Measurements from ENCODE around the gene ASGR2. TPM values are rescaled to one million over a fixed set of nuclear protein-coding genes. Genes with fewer than 3 reads are reported as not detected.

Gene ASGR2
- total and polyA plus RNA-seq, 2 of the 13 experiments (the other 11 are each of a cell fraction or from before 2014, with no cell fraction given): 320 to 754 TPM

DNA sequence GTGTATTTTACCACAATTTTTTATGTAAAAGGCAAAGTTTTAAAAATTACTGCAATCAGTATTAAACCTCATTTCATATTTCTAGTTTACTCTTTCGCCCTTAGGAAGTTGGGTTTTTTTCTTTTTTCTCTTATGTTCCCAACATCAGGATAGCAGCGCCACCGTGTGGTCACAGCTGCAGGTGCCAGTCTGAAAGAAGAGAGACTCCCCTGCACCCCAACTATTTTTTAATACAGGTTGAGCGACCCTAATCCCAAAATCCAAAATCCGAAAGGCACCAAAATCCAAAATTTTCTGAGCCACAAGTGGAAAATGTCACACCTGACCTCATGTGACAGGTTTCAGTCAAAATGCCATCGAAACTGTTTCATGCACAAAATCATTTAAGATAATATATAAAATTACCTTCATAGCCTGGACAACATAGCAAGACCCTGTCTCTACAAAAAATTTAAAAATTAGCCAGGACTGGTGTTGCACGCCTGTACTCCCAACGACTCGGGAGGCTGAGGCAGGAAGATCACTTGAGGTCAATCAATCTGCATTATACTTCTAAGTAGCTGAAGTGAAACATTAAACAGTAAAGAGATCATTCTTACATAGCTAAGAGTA is 21.8 kb upstream of the ASGR2 start (continued):
- TF ChIP-seq, protein P1, sequence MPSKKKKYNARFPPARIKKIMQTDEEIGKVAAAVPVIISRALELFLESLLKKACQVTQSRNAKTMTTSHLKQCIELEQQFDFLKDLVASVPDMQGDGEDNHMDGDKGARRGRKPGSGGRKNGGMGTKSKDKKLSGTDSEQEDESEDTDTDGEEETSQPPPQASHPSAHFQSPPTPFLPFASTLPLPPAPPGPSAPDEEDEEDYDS (CRISPR knock-in tag; IDR thresholded peaks at IDR 0.05): no peak

DNA sequence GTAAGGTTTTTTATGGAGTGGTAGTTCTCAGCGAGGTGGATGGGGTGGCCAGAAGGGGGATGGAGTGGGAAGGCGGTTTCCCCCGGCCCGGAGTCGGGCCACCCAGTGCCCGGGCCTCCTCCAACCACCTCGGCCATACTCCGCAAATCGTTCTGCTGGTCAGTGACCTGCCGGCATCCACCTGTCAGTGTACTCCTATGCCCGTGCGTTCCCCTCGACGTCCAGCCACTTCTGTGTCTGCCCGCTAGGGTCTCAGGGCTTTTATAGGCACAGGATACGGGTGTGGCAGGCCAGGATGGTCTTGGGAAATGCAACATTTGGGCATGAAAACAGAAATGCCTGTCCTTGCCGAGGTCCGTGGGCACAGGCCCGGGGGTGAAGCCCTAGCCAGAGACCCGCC is 19.3 kb upstream of the ASGR2 start:
- FAIRE-seq (no peak), ATAC-seq (peak; percentile 9; the same call in 2 of the 3 replicates), DNase-seq (ENCODE audit: low spot score) (no peak)
- H3K36me3 ChIP-seq (replicated peaks in 1 of 2; ENCODE audit: control insufficient read depth in 1 of 2, insufficient read depth in 2 of 2, low read length in 2 of 2): no peaks in the 10 kb centered on the region
- H3K4me1 ChIP-seq (ENCODE audit: insufficient read depth, low read length): peaks cover 77% of the 10 kb centered on the region
- no peak overlapping the region for H3K4me3 ChIP-seq (replicated peaks in 1 of 3; ENCODE audit: insufficient read depth in 1 of 3, low read depth in 2 of 3, low read length in 3 of 3)
- POLR2A ChIA-PET: interaction anchor here (0.7 to 2.6 kb wide), 13 partner anchors 19 to 98 kb away, joined by 3 to 77 read pairs (median 5); partner anchors contain the start of genes ACADVL, ASGR1, ASGR2 and DLG4
- intact Hi-C loops (cut with micrococcal nuclease; ENCODE audit: unreplicated experiment): loop anchor here (2.0 kb wide), 1 partner anchor 19 kb away; the partner anchor contains the start of gene ASGR2
- H3K9ac ChIP-seq (ENCODE audit: insufficient read depth, low read depth, low read length): no peak overlapping the region
- H2AFZ ChIP-seq (ENCODE audit: low read length): no peak overlapping the region
- no peaks in the 10 kb centered on the region for H3K9me3 ChIP-seq (ENCODE audit: low read length)
- no peak overlapping the region for H3K4me2 ChIP-seq (ENCODE audit: low read depth, low read length)
- no peaks in the 10 kb centered on the region for H3K79me2 ChIP-seq (ENCODE audit: insufficient read depth, low read length)
- peak overlapping the region; percentile 77 for H3K27ac ChIP-seq (ENCODE audit: extremely low read length, insufficient read depth, low read length)
- H4K20me1 ChIP-seq (ENCODE audit: insufficient read depth, low read length): no peaks in the 10 kb centered on the region
- CTCF ChIA-PET (ENCODE audit: low intra/inter-chr PET ratio, low total read pairs): interaction anchor here (0.8 to 1.6 kb wide), 2 partner anchors 82 to 88 kb away, joined by 3 to 5 read pairs; no protein-coding TSS in a partner anchor
- WGBS (ENCODE audit: low lambda C conversion rate): 89% methylated on average over 20 of the region's 20 CpGs
- BruUV-seq (replicated peaks): no TSS peak
- H3K27me3 ChIP-seq (ENCODE audit: control insufficient read depth in 1 of 2, insufficient read depth in 2 of 2, low read length in 2 of 2): no peaks in the 10 kb centered on the region
- in situ Hi-C loops (cut with HindIII; ENCODE audit: extremely low pct_ligation_motif_present, low pct_unique_long_range_greater_than_20kb): no loop called here
- no peak for TF ChIP-seq NR2F6 (IDR thresholded peaks at IDR 0.05)
- no peak for TF ChIP-seq NR2F6 (CRISPR knock-in tag; IDR thresholded peaks at IDR 0.05)
- TF ChIP-seq, protein P2, sequence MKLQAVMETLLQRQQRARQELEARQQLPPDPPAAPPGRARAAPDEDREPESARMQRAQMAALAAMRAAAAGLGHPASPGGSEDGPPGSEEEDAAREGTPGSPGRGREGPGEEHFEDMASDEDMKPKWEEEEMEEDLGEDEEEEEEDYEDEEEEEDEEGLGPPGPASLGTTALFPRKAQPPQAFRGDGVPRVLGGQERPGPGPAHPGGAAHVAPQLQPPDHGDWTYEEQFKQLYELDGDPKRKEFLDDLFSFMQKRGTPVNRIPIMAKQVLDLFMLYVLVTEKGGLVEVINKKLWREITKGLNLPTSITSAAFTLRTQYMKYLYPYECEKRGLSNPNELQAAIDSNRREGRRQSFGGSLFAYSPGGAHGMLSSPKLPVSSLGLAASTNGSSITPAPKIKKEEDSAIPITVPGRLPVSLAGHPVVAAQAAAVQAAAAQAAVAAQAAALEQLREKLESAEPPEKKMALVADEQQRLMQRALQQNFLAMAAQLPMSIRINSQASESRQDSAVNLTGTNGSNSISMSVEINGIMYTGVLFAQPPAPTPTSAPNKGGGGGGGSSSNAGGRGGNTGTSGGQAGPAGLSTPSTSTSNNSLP (IDR thresholded peaks at IDR 0.05; ENCODE audit: low read depth, low read length): no peak
- no peak for TF ChIP-seq EED (CRISPR knock-in tag; IDR thresholded peaks at IDR 0.05)
- peak; percentile 50 for TF ChIP-seq ZBTB38 (CRISPR knock-in tag; IDR thresholded peaks at IDR 0.05)
- TF ChIP-seq MAFK (conservative IDR thresholded peaks at IDR 0.05 in 1 of 2, IDR thresholded peaks at IDR 0.05 in 1 of 2; ENCODE audit: low read length in 2 of 2): no peak
